ENCODE measurements around the gene MAGEA8. TPM values are rescaled to one million over a fixed set of nuclear protein-coding genes. Genes with fewer than 3 reads are reported as not detected.

The MAGEA8 gene
- total and polyA plus RNA-seq, 2 donors (not counting 3 experiments of a cell fraction or from before 2014, with no cell fraction given), result not detected

GRCh38 chrX:149845385-149845784, 35.6 kb upstream of the MAGEA8 start:
- dilution Hi-C loops (cut with MboI; ENCODE audit: extremely low pct_ligation_motif_present, low sequenced_read_pairs), result no loop called here
- no TSS peak for BruUV-seq (replicated peaks)
- CTCF ChIA-PET, result no interaction called here

GRCh38 chrX:149846789-149847188, 34.2 kb upstream of the MAGEA8 start:
- Histone ChIP-seq H3K9ac (replicated peaks; ENCODE audit: extremely low read depth, insufficient read depth, low read length) (no peak overlapping the region), H3K79me2 (ENCODE audit: control insufficient read depth, insufficient read depth, low read length) (no peaks in the 10 kb centered on the region), H3K4me2 (ENCODE audit: insufficient read depth, low read length) (no peak overlapping the region), H3K4me1 (ENCODE audit: control insufficient read depth, extremely low read depth, insufficient read depth, low read length) (no peaks in the 10 kb centered on the region), H3K36me3 (ENCODE audit: control insufficient read depth in 2 of 2, extremely low read depth in 1 of 2, insufficient read depth in 2 of 2, low read length in 2 of 2) (no peaks in the 10 kb centered on the region), H4K20me1 (replicated peaks; ENCODE audit: control insufficient read depth, extremely low read depth, insufficient read depth, low read length) (no peaks in the 10 kb centered on the region), H3K27ac (ENCODE audit: insufficient read depth, low read depth, low read length) (no peak overlapping the region), H2AFZ (ENCODE audit: low read depth, low read length) (no peak overlapping the region), H3K9me1 (replicated peaks; ENCODE audit: control insufficient read depth, extremely low read depth, insufficient read depth, low read length) (no peaks in the 10 kb centered on the region), H3K27me3 (ENCODE audit: control insufficient read depth in 2 of 2, insufficient read depth in 2 of 2, low read length in 2 of 2) (no peaks in the 10 kb centered on the region), H3K9me3 (replicated peaks; ENCODE audit: control insufficient read depth, insufficient read depth, low read length) (no peaks in the 10 kb centered on the region), H3K4me3 (replicated peaks in 1 of 3; ENCODE audit: insufficient read depth in 1 of 3, low read depth in 1 of 3, low read length in 3 of 3) (no peak overlapping the region)
- CTCF ChIA-PET, result no interaction called here
- POLR2A ChIA-PET, result no interaction called here
- intact Hi-C loops (cut with micrococcal nuclease), result no loop called here
- BruUV-seq (replicated peaks), result no TSS peak
- TF ChIP-seq MYC (IDR thresholded peaks at IDR 0.05; ENCODE audit: low read depth, low read length) (no peak), CTCF (IDR thresholded peaks at IDR 0.05; ENCODE audit: extremely low read depth in 1 of 2, insufficient read depth in 1 of 2, low read depth in 1 of 2, low read length in 2 of 2) (no peak), FOS (IDR thresholded peaks at IDR 0.05; ENCODE audit: borderline replicate concordance, insufficient read depth, low read length) (no peak), JUN (IDR thresholded peaks at IDR 0.05; ENCODE audit: borderline replicate concordance, insufficient read depth, insufficient read length, low read depth) (no peak), GATA2 (IDR thresholded peaks at IDR 0.05; ENCODE audit: insufficient read depth, insufficient read length, low read depth, low read length) (no peak)
- FAIRE-seq (no peak), DNase-seq (ENCODE audit: low read depth, low spot score) (no peak)
- dilution Hi-C loops (cut with MboI; ENCODE audit: extremely low pct_ligation_motif_present, low sequenced_read_pairs), result no loop called here

More at GRCh38 chrX:149845385-149845784, 35.6 kb upstream of the MAGEA8 start:
- Histone ChIP-seq H3K4me1 (ENCODE audit: control insufficient read depth, extremely low read depth, insufficient read depth, low read length) (no peaks in the 10 kb centered on the region), H3K9me3 (replicated peaks; ENCODE audit: control insufficient read depth, insufficient read depth, low read length) (no peaks in the 10 kb centered on the region), H3K4me2 (ENCODE audit: insufficient read depth, low read length) (no peak overlapping the region), H2AFZ (ENCODE audit: low read depth, low read length) (no peak overlapping the region), H3K4me3 (replicated peaks in 1 of 3; ENCODE audit: insufficient read depth in 1 of 3, low read depth in 1 of 3, low read length in 3 of 3) (no peak overlapping the region), H3K27ac (ENCODE audit: insufficient read depth, low read depth, low read length) (no peak overlapping the region), H3K9ac (replicated peaks; ENCODE audit: extremely low read depth, insufficient read depth, low read length) (no peak overlapping the region), H3K36me3 (ENCODE audit: control insufficient read depth in 2 of 2, extremely low read depth in 1 of 2, insufficient read depth in 2 of 2, low read length in 2 of 2) (no peaks in the 10 kb centered on the region), H3K9me1 (replicated peaks; ENCODE audit: control insufficient read depth, extremely low read depth, insufficient read depth, low read length) (no peaks in the 10 kb centered on the region), H4K20me1 (replicated peaks; ENCODE audit: control insufficient read depth, extremely low read depth, insufficient read depth, low read length) (no peaks in the 10 kb centered on the region), H3K27me3 (ENCODE audit: control insufficient read depth in 2 of 2, insufficient read depth in 2 of 2, low read length in 2 of 2) (no peaks in the 10 kb centered on the region), H3K79me2 (ENCODE audit: control insufficient read depth, insufficient read depth, low read length) (no peaks in the 10 kb centered on the region)
- DNase-seq (ENCODE audit: low read depth, low spot score), result no peak
- intact Hi-C loops (cut with micrococcal nuclease), result no loop called here
- POLR2A ChIA-PET, result no interaction called here
- no peak for FAIRE-seq
- no peak for TF ChIP-seq POLR2AphosphoS5 (IDR thresholded peaks at IDR 0.05; ENCODE audit: insufficient read depth, low read depth, low read length)

Data from endothelial cell of umbilical vein (primary cell).